Keratinocyte (primary cell): ENCODE measurements around the gene CA7. TPM values are rescaled to one million over a fixed set of nuclear protein-coding genes. Genes with fewer than 3 reads are reported as not detected.

Experiments used
- DNase-seq: peaks from one replicate; pipeline ENCODE4 v3.0.0-alpha.2; 2011; ENCODE audit warnings: low read depth, missing footprints, low spot score
- FAIRE-seq: peaks from 2 replicates; lab custom pipeline; 2011; peaks lifted over from hg19 to GRCh38; lab: Jason Lieb, UNC
- H2AFZ ChIP-seq: 2 replicates; pipeline ENCODE4 v1.6.0; 2012; ENCODE audit warnings: low read length, control low read depth, inconsistent platforms; ENCODE audit not compliant: control insufficient read depth
- H3K27ac ChIP-seq: 2 replicates; pipeline ENCODE4 v1.5.1; 2011; ENCODE audit warnings: low read length; ENCODE audit not compliant: control insufficient read depth, insufficient read depth
- H3K27me3 ChIP-seq: 3 replicates; pipeline ENCODE4 v1.6.0; 2011; ENCODE audit warnings: low read length; ENCODE audit not compliant: control insufficient read depth, insufficient read depth; ENCODE audit errors: extremely low read depth
- H3K36me3 ChIP-seq, 2 experiments: 2 replicates in 1 of 2; 3 replicates in 1 of 2; pipeline ENCODE4 v1.5.1; 2011; ENCODE audit warnings: low read length in 2 of 2, mild to moderate bottlenecking in 1 of 2; ENCODE audit not compliant: control insufficient read depth in 2 of 2, insufficient read depth in 2 of 2; ENCODE audit errors: extremely low read depth in 1 of 2
- H3K4me1 ChIP-seq: 3 replicates; pipeline ENCODE4 v1.5.1; 2011; ENCODE audit warnings: low read length; ENCODE audit not compliant: control insufficient read depth, insufficient read depth; ENCODE audit errors: extremely low read depth
- H3K4me2 ChIP-seq: 3 replicates; pipeline ENCODE4 v1.6.0; 2011; ENCODE audit warnings: low read depth, low read length; ENCODE audit not compliant: control insufficient read depth, insufficient read depth; ENCODE audit errors: extremely low read depth
- H3K4me3 ChIP-seq, 3 experiments: fragments of 200-600 bp in 1 of 3; sonication (generic) in 1 of 3; 2 replicates in 2 of 3; 3 replicates in 1 of 3; pipeline ENCODE4 v1.5.1; 2011 to 2016; ENCODE audit warnings: low read length in 3 of 3, mild to moderate bottlenecking in 3 of 3, control low read depth in 2 of 3, inconsistent platforms in 1 of 3, low read depth in 1 of 3, mixed read lengths in 1 of 3, mixed run types in 1 of 3, moderate library complexity in 1 of 3; ENCODE audit not compliant: control insufficient read depth in 2 of 3, insufficient read depth in 2 of 3; ENCODE audit errors: extremely low read depth in 1 of 3
- H3K79me2 ChIP-seq: 2 replicates; pipeline ENCODE4 v1.6.0; 2012; ENCODE audit warnings: low read length; ENCODE audit not compliant: control insufficient read depth, insufficient read depth
- H3K9ac ChIP-seq: 3 replicates; pipeline ENCODE4 v1.6.0; 2011; ENCODE audit warnings: low read length; ENCODE audit not compliant: control insufficient read depth, insufficient read depth; ENCODE audit errors: extremely low read depth
- H3K9me1 ChIP-seq: 3 replicates; pipeline ENCODE4 v1.6.0; 2011; ENCODE audit warnings: low read length; ENCODE audit not compliant: control insufficient read depth, insufficient read depth; ENCODE audit errors: extremely low read depth
- H3K9me3 ChIP-seq: 2 replicates; pipeline ENCODE4 v1.5.1; 2012; ENCODE audit warnings: low read depth, low read length; ENCODE audit not compliant: control insufficient read depth
- H4K20me1 ChIP-seq: 3 replicates; pipeline ENCODE4 v1.6.0; 2011; ENCODE audit warnings: low read length; ENCODE audit not compliant: control insufficient read depth, insufficient read depth; ENCODE audit errors: extremely low read depth
- EZH2 ChIP-seq: IDR thresholded peaks from one replicate; pipeline ENCODE4 v1.6.1; 2012; ENCODE audit warnings: inconsistent platforms, mild to moderate bottlenecking, low read length, moderate library complexity
- dilution Hi-C: fragments of 300-500 bp; cut with MboI; formaldehyde crosslinking; loops from one replicate; pipeline ENCODE4 v1.7.0; 2020; ENCODE audit warnings: low sequenced_read_pairs; ENCODE audit not compliant: extremely low pct_ligation_motif_present
- polyA plus RNA-seq, 5 experiments: library from polyadenylated mRNA; depleted of rRNA in 3 of 5; stranded (reverse) in 3 of 5; stranded (forward) in 1 of 5; unstranded in 1 of 5; fragments of >200 nt; gene quantifications; 1 replicate in 1 of 5; 2 replicates in 3 of 5; 3 replicates in 1 of 5; pipeline versions ENCODE4 v1.2.1 to v1.2.3, GENCODE V29; 2011 to 2012; ENCODE audit warnings: missing spikeins in 2 of 5, low read depth in 1 of 5, low replicate concordance in 1 of 5
- TF ChIP-seq, protein P1 (sequence below), 3 experiments: IDR thresholded peaks in 1 of 3; conservative IDR thresholded peaks in 1 of 3; optimal IDR thresholded peaks in 1 of 3; 2 replicates in 2 of 3; 3 replicates in 1 of 3; pipeline versions ENCODE3 to v1.5.1; 2011; ENCODE audit warnings: low read length in 3 of 3, mild to moderate bottlenecking in 3 of 3, moderate library complexity in 2 of 3, control low read depth in 1 of 3, inconsistent platforms in 1 of 3; ENCODE audit not compliant: insufficient read depth in 2 of 3; ENCODE audit errors: extremely low read depth in 1 of 3

Gene CA7
- polyA plus RNA-seq, 1 donor (not counting 4 experiments of a cell fraction or from before 2014, with no cell fraction given): not detected

DNA sequence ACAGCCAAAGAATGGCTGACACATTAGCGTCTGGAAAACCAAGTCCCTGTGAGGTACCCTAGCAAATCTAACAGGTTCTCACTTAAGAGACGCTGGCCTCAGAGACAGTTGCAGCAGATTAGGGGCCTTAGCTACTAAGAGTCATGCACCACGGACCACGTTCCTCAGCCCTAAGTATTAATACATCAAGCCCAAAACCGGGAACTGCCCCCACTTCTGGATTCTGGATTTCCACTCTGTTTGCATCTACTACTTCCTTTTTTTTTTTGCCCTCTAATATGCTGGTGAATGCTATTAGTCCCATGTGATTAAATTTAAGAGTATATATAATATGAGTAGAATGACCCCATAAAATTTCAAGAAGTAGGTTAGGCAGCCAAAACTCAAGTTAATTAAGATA, 42.1 kb upstream of the CA7 start:
- Histone ChIP-seq H3K9me1 (no peaks in the 10 kb centered on the region), H3K79me2 (no peaks in the 10 kb centered on the region), H3K4me3 (no peak overlapping the region), H3K36me3 (peaks cover 8 to 18% of the 10 kb centered on the region in 2 experiments), H3K9me3 (no peaks in the 10 kb centered on the region), H3K9ac (no peak overlapping the region), H2AFZ (no peak overlapping the region), H3K4me1 (no peaks in the 10 kb centered on the region), H3K4me2 (no peak overlapping the region), H3K27me3 (no peaks in the 10 kb centered on the region), H4K20me1 (no peaks in the 10 kb centered on the region), H3K27ac (no peak overlapping the region)
- dilution Hi-C loops: no loop called here
- DNase-seq (no peak), FAIRE-seq (no peak)
- TF ChIP-seq, protein P1, sequence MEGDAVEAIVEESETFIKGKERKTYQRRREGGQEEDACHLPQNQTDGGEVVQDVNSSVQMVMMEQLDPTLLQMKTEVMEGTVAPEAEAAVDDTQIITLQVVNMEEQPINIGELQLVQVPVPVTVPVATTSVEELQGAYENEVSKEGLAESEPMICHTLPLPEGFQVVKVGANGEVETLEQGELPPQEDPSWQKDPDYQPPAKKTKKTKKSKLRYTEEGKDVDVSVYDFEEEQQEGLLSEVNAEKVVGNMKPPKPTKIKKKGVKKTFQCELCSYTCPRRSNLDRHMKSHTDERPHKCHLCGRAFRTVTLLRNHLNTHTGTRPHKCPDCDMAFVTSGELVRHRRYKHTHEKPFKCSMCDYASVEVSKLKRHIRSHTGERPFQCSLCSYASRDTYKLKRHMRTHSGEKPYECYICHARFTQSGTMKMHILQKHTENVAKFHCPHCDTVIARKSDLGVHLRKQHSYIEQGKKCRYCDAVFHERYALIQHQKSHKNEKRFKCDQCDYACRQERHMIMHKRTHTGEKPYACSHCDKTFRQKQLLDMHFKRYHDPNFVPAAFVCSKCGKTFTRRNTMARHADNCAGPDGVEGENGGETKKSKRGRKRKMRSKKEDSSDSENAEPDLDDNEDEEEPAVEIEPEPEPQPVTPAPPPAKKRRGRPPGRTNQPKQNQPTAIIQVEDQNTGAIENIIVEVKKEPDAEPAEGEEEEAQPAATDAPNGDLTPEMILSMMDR (optimal IDR thresholded peaks at IDR 0.05 in 1 of 3, IDR thresholded peaks at IDR 0.05 in 1 of 3, conservative IDR thresholded peaks at IDR 0.05 in 1 of 3; ENCODE audit: extremely low read depth in 1 of 3, insufficient read depth in 2 of 3, low read length in 3 of 3): no peak
- no peak for TF ChIP-seq EZH2

DNA sequence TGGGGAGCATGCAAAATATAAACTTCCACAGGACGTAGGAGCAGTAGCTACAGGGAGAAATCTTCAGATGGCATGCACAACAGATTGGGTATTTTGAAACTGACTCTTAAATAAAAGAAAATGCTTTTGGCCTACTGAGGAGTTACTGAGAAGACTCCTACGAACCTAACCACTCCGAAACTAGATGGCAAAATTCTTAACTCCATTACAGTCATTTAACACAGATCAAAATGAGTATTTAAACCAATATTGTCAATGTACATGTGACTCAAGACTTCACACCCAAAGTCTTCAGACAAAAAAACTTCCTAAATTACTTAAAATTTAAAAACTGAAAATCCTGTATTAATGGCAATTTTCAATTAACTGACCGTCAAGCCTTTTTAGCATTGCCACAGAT, 34.4 kb upstream of the CA7 start:
- FAIRE-seq: no peak
- no peak overlapping the region for H3K4me3 ChIP-seq
- no peaks in the 10 kb centered on the region for H4K20me1 ChIP-seq

More for the DNA sequence above, 34.4 kb upstream of the CA7 start:
- Histone ChIP-seq H3K9me1 (no peaks in the 10 kb centered on the region), H3K9ac (no peak overlapping the region), H3K27ac (no peak overlapping the region), H3K79me2 (no peaks in the 10 kb centered on the region), H3K9me3 (no peaks in the 10 kb centered on the region), H3K36me3 (peaks cover 13 to 25% of the 10 kb centered on the region in 2 experiments), H2AFZ (no peak overlapping the region), H3K27me3 (no peaks in the 10 kb centered on the region), H3K4me2 (no peak overlapping the region), H3K4me1 (peaks cover 11% of the 10 kb centered on the region)
- dilution Hi-C loops: no loop called here
- TF ChIP-seq EZH2: no peak
- TF ChIP-seq, protein P1 (optimal IDR thresholded peaks at IDR 0.05 in 1 of 3, IDR thresholded peaks at IDR 0.05 in 1 of 3, conservative IDR thresholded peaks at IDR 0.05 in 1 of 3; ENCODE audit: extremely low read depth in 1 of 3, insufficient read depth in 2 of 3, low read length in 3 of 3): no peak
- no peak for DNase-seq
